ENCODE measurements around the gene CREB5. TPM values are rescaled to one million over a fixed set of nuclear protein-coding genes. Genes with fewer than 3 reads are reported as not detected.
A peak's percentile ranks its signal among the peaks of the same experiment; 100 is the strongest.

Gene CREB5
- total and polyA plus RNA-seq, 2 donors from 2014 or later = 3.4 to 27.2 TPM

- Histone ChIP-seq H3K9ac (ENCODE audit: low read length in 3 of 3) (no peak overlapping the region), H3K27me3 (ENCODE audit: control insufficient read depth, insufficient read depth, low read length) (no peaks in the 10 kb centered on the region), H3K36me3 (ENCODE audit: control insufficient read depth in 2 of 3, insufficient read depth in 3 of 3, low read length in 3 of 3) (no peaks in the 10 kb centered on the region), H3K9me3 (ENCODE audit: control insufficient read depth in 2 of 3, insufficient read depth in 1 of 3, low read length in 3 of 3) (no peaks in the 10 kb centered on the region), H3K4me3 (ENCODE audit: low read length in 3 of 3) (no peak overlapping the region), H3K27ac (ENCODE audit: low read depth in 2 of 2, low read length in 2 of 2) (no peak overlapping the region), H3K4me1 (ENCODE audit: control insufficient read depth in 2 of 3, insufficient read depth in 2 of 3, low read depth in 1 of 3, low read length in 3 of 3) (no peaks in the 10 kb centered on the region)
- intact Hi-C loops (cut with DNase I) = no loop called here
- TF ChIP-seq, protein P1, sequence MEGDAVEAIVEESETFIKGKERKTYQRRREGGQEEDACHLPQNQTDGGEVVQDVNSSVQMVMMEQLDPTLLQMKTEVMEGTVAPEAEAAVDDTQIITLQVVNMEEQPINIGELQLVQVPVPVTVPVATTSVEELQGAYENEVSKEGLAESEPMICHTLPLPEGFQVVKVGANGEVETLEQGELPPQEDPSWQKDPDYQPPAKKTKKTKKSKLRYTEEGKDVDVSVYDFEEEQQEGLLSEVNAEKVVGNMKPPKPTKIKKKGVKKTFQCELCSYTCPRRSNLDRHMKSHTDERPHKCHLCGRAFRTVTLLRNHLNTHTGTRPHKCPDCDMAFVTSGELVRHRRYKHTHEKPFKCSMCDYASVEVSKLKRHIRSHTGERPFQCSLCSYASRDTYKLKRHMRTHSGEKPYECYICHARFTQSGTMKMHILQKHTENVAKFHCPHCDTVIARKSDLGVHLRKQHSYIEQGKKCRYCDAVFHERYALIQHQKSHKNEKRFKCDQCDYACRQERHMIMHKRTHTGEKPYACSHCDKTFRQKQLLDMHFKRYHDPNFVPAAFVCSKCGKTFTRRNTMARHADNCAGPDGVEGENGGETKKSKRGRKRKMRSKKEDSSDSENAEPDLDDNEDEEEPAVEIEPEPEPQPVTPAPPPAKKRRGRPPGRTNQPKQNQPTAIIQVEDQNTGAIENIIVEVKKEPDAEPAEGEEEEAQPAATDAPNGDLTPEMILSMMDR (IDR thresholded peaks at IDR 0.05; ENCODE audit: borderline replicate concordance, extremely low read depth, insufficient read depth) = no peak
- DNase-seq (no peak), FAIRE-seq (no peak)
Measured at GRCh38 chr7:28455486-28455885, 43.2 kb downstream of the CREB5 start.

DNA sequence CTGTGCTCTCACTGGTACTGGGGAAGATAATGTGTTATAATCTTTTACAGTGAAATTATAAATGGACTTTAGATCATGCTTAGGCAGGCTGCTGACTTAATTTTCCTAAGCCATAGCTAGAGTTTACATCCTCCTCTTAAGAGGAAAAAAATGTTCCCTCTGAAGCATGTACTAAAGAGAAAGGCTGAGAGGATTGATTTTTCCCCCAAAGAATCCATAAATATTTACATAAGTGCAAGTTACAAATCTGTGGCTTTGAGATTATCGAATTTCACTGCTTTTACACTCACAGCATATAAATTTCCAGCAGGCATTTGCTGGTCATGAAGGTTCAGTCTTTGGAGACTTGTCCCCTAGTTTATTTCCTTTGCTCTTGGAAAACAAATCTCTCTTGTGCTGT is 43.7 kb downstream of the CREB5 start:
- Histone ChIP-seq H3K9me3 (ENCODE audit: control insufficient read depth in 2 of 3, insufficient read depth in 1 of 3, low read length in 3 of 3) (no peaks in the 10 kb centered on the region), H3K4me1 (ENCODE audit: control insufficient read depth in 2 of 3, insufficient read depth in 2 of 3, low read depth in 1 of 3, low read length in 3 of 3) (no peaks in the 10 kb centered on the region), H3K9ac (ENCODE audit: low read length in 3 of 3) (no peak overlapping the region), H3K4me3 (ENCODE audit: low read length in 3 of 3) (no peak overlapping the region), H3K27me3 (ENCODE audit: control insufficient read depth, insufficient read depth, low read length) (no peaks in the 10 kb centered on the region), H3K27ac (ENCODE audit: low read depth in 2 of 2, low read length in 2 of 2) (no peak overlapping the region), H3K36me3 (ENCODE audit: control insufficient read depth in 2 of 3, insufficient read depth in 3 of 3, low read length in 3 of 3) (no peaks in the 10 kb centered on the region)
- FAIRE-seq = no peak
- TF ChIP-seq, protein P1 (IDR thresholded peaks at IDR 0.05; ENCODE audit: borderline replicate concordance, extremely low read depth, insufficient read depth) = no peak
- peak in 1 of 5 donors; percentile 32 for DNase-seq
- intact Hi-C loops (cut with DNase I) = no loop called here

DNA sequence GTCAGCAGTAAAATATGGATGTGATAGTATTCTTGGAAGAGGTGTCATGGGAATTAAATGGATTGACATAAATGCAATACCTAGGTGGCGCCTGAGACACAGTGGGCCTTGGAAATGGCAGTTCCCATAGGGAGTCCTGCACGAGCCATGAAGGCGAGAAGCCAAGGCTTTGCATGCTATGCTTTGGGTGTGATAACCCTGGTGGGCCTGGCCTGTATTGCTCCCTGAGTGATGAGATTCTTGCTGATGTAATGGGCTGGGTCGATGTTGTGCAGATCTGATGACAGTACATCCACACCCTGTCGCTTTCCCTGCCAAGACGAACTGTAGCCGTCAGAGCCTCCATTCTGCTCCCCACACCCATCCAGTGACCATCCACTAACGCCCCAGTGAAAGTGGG is 46.4 kb downstream of the CREB5 start:
- no peak overlapping the region for H3K9ac ChIP-seq (ENCODE audit: low read length in 3 of 3)
- FAIRE-seq = no peak
- H3K9me3 ChIP-seq (ENCODE audit: control insufficient read depth in 2 of 3, insufficient read depth in 1 of 3, low read length in 3 of 3) = no peaks in the 10 kb centered on the region
- H3K4me1 ChIP-seq (ENCODE audit: control insufficient read depth in 2 of 3, insufficient read depth in 2 of 3, low read depth in 1 of 3, low read length in 3 of 3) = no peaks in the 10 kb centered on the region
- intact Hi-C loops (cut with DNase I) = no loop called here
- TF ChIP-seq, protein P1 (IDR thresholded peaks at IDR 0.05; ENCODE audit: borderline replicate concordance, extremely low read depth, insufficient read depth) = no peak
- no peak overlapping the region for H3K27ac ChIP-seq (ENCODE audit: low read depth in 2 of 2, low read length in 2 of 2)
- H3K27me3 ChIP-seq (ENCODE audit: control insufficient read depth, insufficient read depth, low read length) = no peaks in the 10 kb centered on the region
- H3K4me3 ChIP-seq (ENCODE audit: low read length in 3 of 3) = no peak overlapping the region
- no peaks in the 10 kb centered on the region for H3K36me3 ChIP-seq (ENCODE audit: control insufficient read depth in 2 of 3, insufficient read depth in 3 of 3, low read length in 3 of 3)
- DNase-seq = no peak

DNA sequence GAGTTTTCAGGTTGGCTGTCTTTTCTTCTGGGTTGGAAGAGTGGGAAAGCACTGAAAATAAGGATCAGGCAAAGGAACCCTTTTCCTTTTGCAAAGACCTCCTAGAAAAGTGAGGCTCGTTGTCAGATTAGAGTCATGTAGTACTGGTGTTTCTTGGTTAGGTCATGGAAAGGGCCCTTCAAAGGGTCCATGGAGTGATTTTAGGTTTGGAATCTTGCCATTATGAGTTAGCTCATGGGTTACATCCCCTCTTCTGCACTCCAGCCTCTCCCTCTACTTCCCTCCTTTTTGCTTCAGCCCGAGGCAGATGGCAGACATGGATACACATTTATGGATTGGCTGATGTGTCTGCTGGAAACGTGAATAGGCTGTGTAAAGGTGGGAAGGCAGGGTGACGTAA is 47.0 kb downstream of the CREB5 start:
- no peaks in the 10 kb centered on the region for H3K36me3 ChIP-seq (ENCODE audit: control insufficient read depth in 2 of 3, insufficient read depth in 3 of 3, low read length in 3 of 3)
- intact Hi-C loops (cut with DNase I) = no loop called here
- no peak for DNase-seq
- H3K9me3 ChIP-seq (ENCODE audit: control insufficient read depth in 2 of 3, insufficient read depth in 1 of 3, low read length in 3 of 3) = no peaks in the 10 kb centered on the region
- no peak for FAIRE-seq
- no peak overlapping the region for H3K4me3 ChIP-seq (ENCODE audit: low read length in 3 of 3)
- no peak overlapping the region for H3K9ac ChIP-seq (ENCODE audit: low read length in 3 of 3)
- TF ChIP-seq, protein P1 (IDR thresholded peaks at IDR 0.05; ENCODE audit: borderline replicate concordance, extremely low read depth, insufficient read depth) = no peak
- H3K27me3 ChIP-seq (ENCODE audit: control insufficient read depth, insufficient read depth, low read length) = no peaks in the 10 kb centered on the region
- H3K4me1 ChIP-seq (ENCODE audit: control insufficient read depth in 2 of 3, insufficient read depth in 2 of 3, low read depth in 1 of 3, low read length in 3 of 3) = no peaks in the 10 kb centered on the region
- H3K27ac ChIP-seq (ENCODE audit: low read depth in 2 of 2, low read length in 2 of 2) = no peak overlapping the region
